Karpas-422 (cell line): ENCODE data around the gene CREB3. TPM values are rescaled to one million over a fixed set of nuclear protein-coding genes. Genes with fewer than 3 reads are reported as not detected.

ENCODE experiments used
- DNase-seq: peaks from one replicate; pipeline ENCODE4 v3.0.0-alpha.2; 2015
- H2AFZ ChIP-seq: fragments of 200-600 bp; sonication (generic); 2 replicates; pipeline ENCODE4 v1.6.1; 2014; ENCODE audit warnings: antibody characterized with exemption, low read length, mixed read lengths
- H3K27ac ChIP-seq: fragments of 200-600 bp; sonication (generic); 2 replicates; pipeline ENCODE4 v1.5.1; 2014; ENCODE audit warnings: mild to moderate bottlenecking, low read length, moderate library complexity
- H3K27me3 ChIP-seq: fragments of 200-600 bp; sonication (generic); 2 replicates; pipeline ENCODE4 v1.6.1; 2014; ENCODE audit warnings: low read length, mixed read lengths
- H3K36me3 ChIP-seq: fragments of 200-600 bp; sonication (generic); 2 replicates; pipeline ENCODE4 v1.6.1; 2014; ENCODE audit warnings: low read length, mixed read lengths; ENCODE audit not compliant: insufficient read depth
- H3K4me1 ChIP-seq: fragments of 200-600 bp; sonication (generic); 2 replicates; pipeline ENCODE4 v1.6.1; 2014; ENCODE audit warnings: mild to moderate bottlenecking, low read length, mixed read lengths
- H3K4me2 ChIP-seq: fragments of 200-600 bp; sonication (generic); 2 replicates; pipeline ENCODE4 v1.6.1; 2014; ENCODE audit warnings: low read length, low read depth, mild to moderate bottlenecking; ENCODE audit not compliant: poor library complexity, severe bottlenecking
- H3K4me3 ChIP-seq: fragments of 200-600 bp; sonication (generic); 2 replicates; pipeline ENCODE4 v1.5.1; 2014; ENCODE audit warnings: mild to moderate bottlenecking, antibody characterized with exemption, low read length, mixed read lengths
- H3K79me2 ChIP-seq: fragments of 200-600 bp; sonication (generic); 2 replicates; pipeline ENCODE4 v1.6.1; 2014; ENCODE audit warnings: mild to moderate bottlenecking, low read length, mixed read lengths
- H3K9ac ChIP-seq: fragments of 200-600 bp; sonication (generic); 2 replicates; pipeline ENCODE4 v1.6.0; 2014; ENCODE audit warnings: low read length
- H3K9me2 ChIP-seq: fragments of 200-600 bp; sonication (generic), shearing (Covaris generic); replicated peaks from 2 replicates; pipeline ENCODE4 v1.6.0; 2014; ENCODE audit warnings: mild to moderate bottlenecking, low read length, moderate library complexity; ENCODE audit not compliant: insufficient read depth
- H3K9me3 ChIP-seq: fragments of 300-700, 200-600 bp; sonication (generic); 2 replicates; pipeline ENCODE4 v1.6.1; 2014; ENCODE audit warnings: low read length, mixed read lengths
- H4K20me1 ChIP-seq: fragments of 200-600 bp; sonication (generic); 2 replicates; pipeline ENCODE4 v1.6.1; 2014; ENCODE audit warnings: mild to moderate bottlenecking, antibody characterized with exemption, low read length, low read depth; ENCODE audit not compliant: insufficient read depth
- total RNA-seq: library from RNA; depleted of rRNA; stranded (reverse); fragments of >200 nt; shearing (Covaris generic); gene quantifications from 2 replicates; pipeline ENCODE4 v1.2.3, GENCODE V29; 2014; ENCODE audit warnings: low replicate concordance

CREB3 gene
- total RNA-seq, 1 experiment from 2014 or later: 10.8 TPM

GRCh38 chr9:35688558-35689541 is 43.6 kb upstream of the CREB3 start:
- H4K20me1 ChIP-seq: no peaks in the 10 kb centered on the region
- no peak overlapping the region for H3K27ac ChIP-seq
- no peaks in the 10 kb centered on the region for H3K79me2 ChIP-seq
- no peak overlapping the region for H2AFZ ChIP-seq
- DNase-seq: no peak
- no peaks in the 10 kb centered on the region for H3K36me3 ChIP-seq
- H3K4me1 ChIP-seq: peaks cover 5% of the 10 kb centered on the region; the same call in 1 of the 2 replicates
- no peaks in the 10 kb centered on the region for H3K27me3 ChIP-seq
- H3K9me3 ChIP-seq: no peaks in the 10 kb centered on the region
- H3K4me3 ChIP-seq: no peak overlapping the region
- no peak overlapping the region for H3K4me2 ChIP-seq
- no peak overlapping the region for H3K9ac ChIP-seq
- H3K9me2 ChIP-seq: no peaks in the 10 kb centered on the region

- no peaks in the 10 kb centered on the region for H3K9me2 ChIP-seq
- H2AFZ ChIP-seq: no peak within 1 kb of the TSS
- H3K4me1 ChIP-seq: peaks cover 5% of the 10 kb centered on the region; the same call in 1 of the 2 replicates
- no peak within 1 kb of the TSS for H3K4me3 ChIP-seq
- no peaks in the 10 kb centered on the region for H3K9me3 ChIP-seq
- DNase-seq: no peak
- no peak within 1 kb of the TSS for H3K9ac ChIP-seq
- no peaks in the 10 kb centered on the region for H3K79me2 ChIP-seq
- H4K20me1 ChIP-seq: no peaks in the 10 kb centered on the region
- H3K36me3 ChIP-seq: no peaks in the 10 kb centered on the region
- no peak within 1 kb of the TSS for H3K27ac ChIP-seq
- H3K27me3 ChIP-seq: no peaks in the 10 kb centered on the region
- H3K4me2 ChIP-seq: no peak within 1 kb of the TSS
Measured at GRCh38 chr9:35689542-35690293, 42.7 kb upstream of the CREB3 start, which contains the start of gene TPM2. Gene TPM2 (minus strand): TSS chr9:35689925. CDS start chr9:35689817, 108 bp downstream.

- no peak overlapping the region for H3K27ac ChIP-seq
- H3K4me1 ChIP-seq: peaks cover 5% of the 10 kb centered on the region; the same call in 1 of the 2 replicates
- no peak overlapping the region for H3K4me2 ChIP-seq
- H3K9me3 ChIP-seq: no peaks in the 10 kb centered on the region
- DNase-seq: no peak
- H3K9me2 ChIP-seq: no peaks in the 10 kb centered on the region
- H3K27me3 ChIP-seq: no peaks in the 10 kb centered on the region
- no peak overlapping the region for H3K4me3 ChIP-seq
- no peaks in the 10 kb centered on the region for H4K20me1 ChIP-seq
- H2AFZ ChIP-seq: no peak overlapping the region
- no peaks in the 10 kb centered on the region for H3K79me2 ChIP-seq
- no peak overlapping the region for H3K9ac ChIP-seq
- H3K36me3 ChIP-seq: no peaks in the 10 kb centered on the region
Measured at GRCh38 chr9:35690294-35690613, 42.2 kb upstream of the CREB3 start.

- H3K4me1 ChIP-seq: peaks cover 5% of the 10 kb centered on the region; the same call in 1 of the 2 replicates
- H3K4me2 ChIP-seq: no peak overlapping the region
- no peak for DNase-seq
- no peak overlapping the region for H2AFZ ChIP-seq
- H4K20me1 ChIP-seq: no peaks in the 10 kb centered on the region
- no peak overlapping the region for H3K27ac ChIP-seq
- no peaks in the 10 kb centered on the region for H3K9me2 ChIP-seq
- no peaks in the 10 kb centered on the region for H3K79me2 ChIP-seq
- H3K9ac ChIP-seq: no peak overlapping the region
- no peaks in the 10 kb centered on the region for H3K27me3 ChIP-seq
- no peaks in the 10 kb centered on the region for H3K9me3 ChIP-seq
- H3K36me3 ChIP-seq: peaks cover 3% of the 10 kb centered on the region; the same call in 1 of the 2 replicates
- no peak overlapping the region for H3K4me3 ChIP-seq
Measured at GRCh38 chr9:35690614-35691333, 41.7 kb upstream of the CREB3 start.

- no peaks in the 10 kb centered on the region for H3K9me2 ChIP-seq
- H3K27me3 ChIP-seq: no peaks in the 10 kb centered on the region
- H4K20me1 ChIP-seq: no peaks in the 10 kb centered on the region
- DNase-seq: no peak
- H3K27ac ChIP-seq: no peak overlapping the region
- H3K9ac ChIP-seq: no peak overlapping the region
- no peaks in the 10 kb centered on the region for H3K9me3 ChIP-seq
- no peak overlapping the region for H3K4me2 ChIP-seq
- H3K4me3 ChIP-seq: no peak overlapping the region
- H3K79me2 ChIP-seq: no peaks in the 10 kb centered on the region
- no peak overlapping the region for H2AFZ ChIP-seq
- peaks cover 8% of the 10 kb centered on the region for H3K36me3 ChIP-seq
- H3K4me1 ChIP-seq: peaks cover 5% of the 10 kb centered on the region; the same call in 1 of the 2 replicates
Measured at GRCh38 chr9:35691334-35691650, 41.2 kb upstream of the CREB3 start.

GRCh38 chr9:35691757-35692301 is 40.6 kb upstream of the CREB3 start:
- no peaks in the 10 kb centered on the region for H4K20me1 ChIP-seq
- DNase-seq: no peak
- no peak overlapping the region for H3K9ac ChIP-seq
- peaks cover 3% of the 10 kb centered on the region; the same call in 1 of the 2 replicates for H3K4me1 ChIP-seq
- no peak overlapping the region for H2AFZ ChIP-seq
- H3K4me2 ChIP-seq: no peak overlapping the region
- H3K27me3 ChIP-seq: no peaks in the 10 kb centered on the region
- H3K9me2 ChIP-seq: no peaks in the 10 kb centered on the region
- H3K36me3 ChIP-seq: peaks cover 10% of the 10 kb centered on the region
- no peak overlapping the region for H3K27ac ChIP-seq
- H3K9me3 ChIP-seq: no peaks in the 10 kb centered on the region
- H3K4me3 ChIP-seq: no peak overlapping the region
- H3K79me2 ChIP-seq: no peaks in the 10 kb centered on the region

- Histone ChIP-seq H3K36me3 (peaks cover 24% of the 10 kb centered on the region), H3K4me3 (no peak overlapping the region), H3K9ac (no peak overlapping the region), H3K9me3 (no peaks in the 10 kb centered on the region), H3K4me2 (no peak overlapping the region), H3K4me1 (no peaks in the 10 kb centered on the region), H3K27me3 (no peaks in the 10 kb centered on the region), H3K9me2 (no peaks in the 10 kb centered on the region), H3K27ac (no peak overlapping the region), H4K20me1 (no peaks in the 10 kb centered on the region), H3K79me2 (no peaks in the 10 kb centered on the region), H2AFZ (no peak overlapping the region)
- no peak for DNase-seq
Measured at GRCh38 chr9:35695943-35696401, 36.5 kb upstream of the CREB3 start.
